ENCODE measurements around the gene JARID2. TPM values are rescaled to one million over a fixed set of nuclear protein-coding genes. Genes with fewer than 3 reads are reported as not detected.

JARID2 gene
- total RNA-seq, 3 donors from 2014 or later, result 10.6 to 11.8 (median 11.4) TPM

DNA sequence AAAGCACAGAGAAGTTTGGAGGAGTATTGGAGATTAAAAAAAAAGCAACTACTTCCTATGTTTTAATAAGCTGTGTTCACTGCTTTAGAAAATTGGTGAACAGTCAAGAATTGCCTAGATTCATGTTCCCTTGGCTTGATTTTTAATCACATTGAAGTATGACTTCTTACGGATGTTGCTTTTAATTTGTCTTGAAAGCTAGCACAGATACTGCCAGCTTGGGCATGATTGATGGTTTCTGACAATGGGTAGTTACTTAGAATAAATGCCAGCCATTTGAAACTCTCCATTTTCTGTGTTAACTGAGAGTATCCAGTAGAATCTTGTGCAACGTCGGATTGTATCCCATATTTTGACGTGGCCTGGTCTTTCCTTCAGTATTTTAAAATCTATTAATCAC is 239.0 kb downstream of the JARID2 start:
- no peak overlapping the region for H3K4me3 ChIP-seq
- no peaks in the 10 kb centered on the region for H3K4me1 ChIP-seq (ENCODE audit: low read depth)
- ATAC-seq, result no peak
- no peak for DNase-seq
- no peaks in the 10 kb centered on the region for H3K9me3 ChIP-seq
- no peaks in the 10 kb centered on the region for H3K36me3 ChIP-seq (ENCODE audit: low read depth)
- intact Hi-C loops (cut with DNase I, micrococcal nuclease), result no loop called here
- TF ChIP-seq, protein P1, sequence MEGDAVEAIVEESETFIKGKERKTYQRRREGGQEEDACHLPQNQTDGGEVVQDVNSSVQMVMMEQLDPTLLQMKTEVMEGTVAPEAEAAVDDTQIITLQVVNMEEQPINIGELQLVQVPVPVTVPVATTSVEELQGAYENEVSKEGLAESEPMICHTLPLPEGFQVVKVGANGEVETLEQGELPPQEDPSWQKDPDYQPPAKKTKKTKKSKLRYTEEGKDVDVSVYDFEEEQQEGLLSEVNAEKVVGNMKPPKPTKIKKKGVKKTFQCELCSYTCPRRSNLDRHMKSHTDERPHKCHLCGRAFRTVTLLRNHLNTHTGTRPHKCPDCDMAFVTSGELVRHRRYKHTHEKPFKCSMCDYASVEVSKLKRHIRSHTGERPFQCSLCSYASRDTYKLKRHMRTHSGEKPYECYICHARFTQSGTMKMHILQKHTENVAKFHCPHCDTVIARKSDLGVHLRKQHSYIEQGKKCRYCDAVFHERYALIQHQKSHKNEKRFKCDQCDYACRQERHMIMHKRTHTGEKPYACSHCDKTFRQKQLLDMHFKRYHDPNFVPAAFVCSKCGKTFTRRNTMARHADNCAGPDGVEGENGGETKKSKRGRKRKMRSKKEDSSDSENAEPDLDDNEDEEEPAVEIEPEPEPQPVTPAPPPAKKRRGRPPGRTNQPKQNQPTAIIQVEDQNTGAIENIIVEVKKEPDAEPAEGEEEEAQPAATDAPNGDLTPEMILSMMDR (IDR thresholded peaks at IDR 0.05), result no peak

DNA sequence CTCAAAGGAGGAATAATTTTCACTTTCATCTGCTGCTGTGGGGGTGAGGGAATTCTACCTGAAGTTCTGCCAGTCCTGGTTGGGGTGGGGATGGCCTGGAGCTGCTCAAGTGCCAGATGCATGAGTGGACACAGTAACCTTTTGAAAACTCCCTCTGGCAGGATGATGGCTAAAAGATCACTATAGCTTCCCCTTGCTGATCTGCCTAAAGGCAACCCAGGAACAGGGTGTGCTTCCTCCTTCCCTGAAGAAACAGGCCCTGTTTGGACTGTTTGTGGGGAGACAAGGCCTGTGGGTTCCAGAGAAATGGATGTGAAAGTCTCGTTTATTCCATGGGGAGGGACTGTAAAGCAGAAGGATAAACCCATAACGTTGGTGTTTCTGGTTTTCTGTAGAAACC is 240.1 kb downstream of the JARID2 start:
- intact Hi-C loops (cut with DNase I, micrococcal nuclease), result no loop called here
- ATAC-seq (no peak), DNase-seq (no peak)
- TF ChIP-seq, protein P1 (IDR thresholded peaks at IDR 0.05), result no peak
- H3K4me1 ChIP-seq (ENCODE audit: low read depth), result no peaks in the 10 kb centered on the region
- no peaks in the 10 kb centered on the region for H3K36me3 ChIP-seq (ENCODE audit: low read depth)
- H3K9me3 ChIP-seq, result no peaks in the 10 kb centered on the region
- H3K4me3 ChIP-seq, result no peak overlapping the region

DNA sequence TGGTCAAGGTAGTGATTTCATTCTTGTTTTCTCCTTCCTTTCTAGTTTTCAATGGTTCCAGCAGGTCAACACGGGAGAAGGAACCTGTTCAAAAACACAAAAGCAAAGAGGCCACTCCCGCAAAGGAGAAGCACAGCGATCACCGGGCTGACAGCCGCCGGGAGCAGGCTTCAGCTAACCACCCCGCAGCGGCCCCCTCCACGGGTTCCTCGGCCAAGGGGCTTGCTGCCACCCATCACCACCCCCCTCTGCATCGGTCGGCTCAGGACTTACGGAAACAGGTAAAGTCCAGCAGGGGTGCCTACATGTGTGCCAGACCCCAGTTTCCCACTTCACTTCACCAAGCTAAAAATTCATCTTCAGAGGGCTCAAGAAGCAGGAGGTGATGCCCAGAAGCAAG is 241.4 kb downstream of the JARID2 start:
- TF ChIP-seq, protein P1 (IDR thresholded peaks at IDR 0.05), result no peak
- intact Hi-C loops (cut with DNase I, micrococcal nuclease), result no loop called here
- no peaks in the 10 kb centered on the region for H3K9me3 ChIP-seq
- no peak overlapping the region for H3K4me3 ChIP-seq
- no peaks in the 10 kb centered on the region for H3K4me1 ChIP-seq (ENCODE audit: low read depth)
- ATAC-seq, result no peak
- H3K36me3 ChIP-seq (ENCODE audit: low read depth), result no peaks in the 10 kb centered on the region
- DNase-seq, result peak in 1 of 3 donors; percentile 43

DNA sequence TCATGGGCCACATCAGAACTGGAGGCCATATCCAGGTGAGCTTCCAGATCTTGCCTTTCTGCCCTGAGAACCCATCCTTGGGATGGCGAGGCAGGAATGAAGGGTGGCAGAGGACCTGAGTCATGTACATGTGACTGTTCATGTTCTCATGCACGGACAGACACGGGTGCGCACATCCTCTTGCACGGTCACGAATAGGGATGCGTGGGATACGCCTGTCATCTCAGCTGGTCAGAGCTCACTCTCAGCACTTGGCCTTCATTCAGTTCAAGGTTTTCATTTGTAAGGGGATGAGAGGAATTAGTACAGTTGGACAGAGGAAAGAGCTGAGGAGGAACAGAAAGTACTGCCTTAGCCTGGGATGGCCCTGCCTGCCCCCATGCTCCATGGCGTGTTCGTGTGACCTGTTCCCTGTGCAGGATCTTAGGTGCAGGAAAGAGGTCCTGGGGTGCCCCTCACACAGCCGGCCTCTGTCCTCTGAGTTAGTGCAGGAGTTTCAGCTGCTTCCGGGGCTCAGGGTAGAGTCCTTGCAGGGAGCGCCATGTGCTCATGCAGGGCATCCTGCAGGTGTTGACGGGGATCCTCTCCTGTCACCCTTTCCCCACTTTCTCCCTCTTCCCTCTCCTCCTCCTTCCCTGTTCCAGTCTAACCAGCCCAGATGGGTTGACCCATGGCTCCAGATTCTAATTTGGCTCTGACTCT is 243.5 kb downstream of the JARID2 start:
- intact Hi-C loops (cut with DNase I, micrococcal nuclease), result no loop called here

DNA sequence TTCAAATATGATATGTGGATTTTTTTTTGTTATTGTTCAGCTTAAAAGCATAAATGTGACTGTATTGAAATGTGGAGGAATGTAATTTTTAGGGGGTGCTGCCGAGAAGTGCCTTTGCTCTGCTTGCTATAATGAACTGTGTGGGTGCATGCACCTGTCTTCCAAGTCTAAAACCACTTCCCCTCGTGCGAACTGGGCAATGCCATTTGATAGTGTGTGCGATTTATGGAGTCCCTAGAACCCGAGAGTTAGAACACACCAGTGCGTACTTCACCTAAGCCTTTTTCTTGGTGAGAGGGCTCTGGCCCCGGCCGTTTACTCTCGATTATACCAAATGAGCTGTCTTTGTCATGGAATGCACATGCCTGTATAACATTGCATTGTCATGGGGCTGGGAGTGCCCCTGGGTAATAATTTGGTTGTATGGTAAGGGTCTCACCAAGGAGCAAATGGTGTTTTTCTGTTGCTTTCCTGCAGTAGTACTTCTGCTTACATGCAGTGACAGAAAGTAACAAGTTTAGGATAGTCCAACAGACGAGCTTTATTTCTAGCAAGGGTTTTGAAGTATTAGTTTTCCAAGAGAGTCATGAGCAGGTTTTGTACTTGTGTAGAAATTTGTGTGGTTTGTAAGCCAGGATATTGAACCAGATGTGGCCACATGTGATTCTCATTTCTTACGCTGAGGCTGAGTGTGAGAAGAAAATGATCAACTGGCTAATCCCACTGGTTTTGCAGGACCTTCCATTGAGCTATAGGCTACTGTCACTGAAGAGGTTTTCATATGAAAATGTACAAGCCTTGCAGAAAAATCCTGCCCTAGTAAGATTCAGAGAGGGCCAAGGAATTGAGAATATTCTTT is 244.6 kb downstream of the JARID2 start:
- H3K4me1 ChIP-seq (ENCODE audit: low read depth), result no peaks in the 10 kb centered on the region
- DNase-seq, result no peak
- TF ChIP-seq, protein P1 (IDR thresholded peaks at IDR 0.05), result no peak
- no peak overlapping the region for H3K4me3 ChIP-seq
- ATAC-seq, result no peak
- no peaks in the 10 kb centered on the region for H3K9me3 ChIP-seq
- H3K36me3 ChIP-seq (ENCODE audit: low read depth), result no peaks in the 10 kb centered on the region
- intact Hi-C loops (cut with DNase I, micrococcal nuclease), result no loop called here

More for the DNA sequence above, 243.5 kb downstream of the JARID2 start:
- Histone ChIP-seq H3K4me3 (no peak overlapping the region), H3K9me3 (no peaks in the 10 kb centered on the region), H3K4me1 (ENCODE audit: low read depth) (no peaks in the 10 kb centered on the region), H3K36me3 (ENCODE audit: low read depth) (no peaks in the 10 kb centered on the region)
- DNase-seq, result peak in 1 of 3 donors; percentile 33
- no peak for ATAC-seq
- TF ChIP-seq, protein P1 (IDR thresholded peaks at IDR 0.05), result no peak

All from mucosa of descending colon (tissue), 3 donors.